Kidney (tissue), 14 donors: Measurements from ENCODE around the gene TEX19. TPM values are rescaled to one million over a fixed set of nuclear protein-coding genes. Genes with fewer than 3 reads are reported as not detected.

Experiments used
- DNase-seq, 5 donors: peaks; one replicate each; pipeline ENCODE4 v3.0.0-alpha.2; 2013 to 2020
- FAIRE-seq: peaks from 2 replicates; lab custom pipeline; 2012; peaks lifted over from hg19 to GRCh38; lab: Jason Lieb, UNC
- H3K27ac ChIP-seq, 2 donors: one replicate each; pipeline ENCODE4 v1.7.0; 2013; ENCODE audit warnings: low read depth in 2 of 2, low read length in 2 of 2, inconsistent platforms in 1 of 2
- H3K27me3 ChIP-seq: one replicate; pipeline ENCODE4 v1.7.1; 2013; ENCODE audit warnings: low read length, inconsistent platforms; ENCODE audit not compliant: control insufficient read depth, insufficient read depth
- H3K36me3 ChIP-seq, 3 donors: one replicate each; pipeline versions ENCODE4 v1.7.0 to v1.7.1; 2013; ENCODE audit warnings: low read length in 3 of 3, control low read depth in 1 of 3, inconsistent platforms in 1 of 3; ENCODE audit not compliant: insufficient read depth in 3 of 3, control insufficient read depth in 2 of 3
- H3K4me1 ChIP-seq, 3 donors: one replicate each; pipeline versions ENCODE4 v1.7.0 to v1.7.1; 2013; ENCODE audit warnings: low read length in 3 of 3, inconsistent platforms in 1 of 3, low read depth in 1 of 3; ENCODE audit not compliant: control insufficient read depth in 2 of 3, insufficient read depth in 2 of 3
- H3K4me3 ChIP-seq, 3 donors: one replicate each; pipeline versions ENCODE4 v1.7.0 to v1.8.1; 2013; ENCODE audit warnings: low read length in 3 of 3, control low read depth in 1 of 3, inconsistent platforms in 1 of 3
- H3K9ac ChIP-seq, 3 donors: one replicate each; pipeline versions ENCODE4 v1.7.0 to v1.7.1; 2013; ENCODE audit warnings: low read length in 3 of 3, control low read depth in 1 of 3, inconsistent platforms in 1 of 3
- H3K9me3 ChIP-seq, 3 donors: one replicate each; pipeline versions ENCODE4 v1.7.0 to v1.7.1; 2013; ENCODE audit warnings: low read length in 3 of 3, control low read depth in 1 of 3, inconsistent platforms in 1 of 3; ENCODE audit not compliant: control insufficient read depth in 2 of 3, insufficient read depth in 1 of 3
- CTCF ChIP-seq: IDR thresholded peaks from 3 replicates; pipeline ENCODE4 v1.5.1; 2012; ENCODE audit warnings: mild to moderate bottlenecking, moderate library complexity, borderline replicate concordance; ENCODE audit not compliant: insufficient read depth; ENCODE audit errors: extremely low read depth
- intact Hi-C: fragments of 100-400 bp; cut with DNase I; formaldehyde crosslinking; loops from one replicate; pipeline ENCODE4 v1.11.1; 2022
- polyA plus RNA-seq: library from polyadenylated mRNA; stranded (reverse); fragments of 350-450 nt; fragmentation: Illumina TruSeq; extraction: RNeasy Lipid Tissue Mini Kit (QIAGEN cat#74804); gene quantifications from one replicate; pipeline ENCODE4 v1.2.3, GENCODE V29; 2014; ENCODE audit warnings: low read depth, low replicate concordance; ENCODE audit not compliant: insufficient read depth
- total RNA-seq: library from RNA; stranded (reverse); fragmentation: NEBNext Ultra II Directional; extraction: Animal tissue kit (Norgen Biotek cat#: 25700); gene quantifications from one replicate; pipeline ENCODE4 v1.2.1, GENCODE V29; 2021
- donor health status: control.
- donor health status: control.
- donor health status: control.
- donor health status: control.
- donor health status: control.
- donor health status: DM: yes; HTN: yes; CAD: no.
- donor health status: Normal renal cell carcinoma (clear cell type).

The TEX19 gene
- total and polyA plus RNA-seq, 2 donors from 2014 or later, result not detected

GRCh38 chr17:82342361-82343079 lies 16.5 kb upstream of the TEX19 start:
- no peak for TF ChIP-seq CTCF
- Histone ChIP-seq H3K9ac (no peak overlapping the region), H3K4me1 (peaks cover 0 to 8% (median 0%) of the 10 kb centered on the region in 3 donors), H3K27ac (no peak overlapping the region), H3K9me3 (no peaks in the 10 kb centered on the region), H3K4me3 (no peak overlapping the region), H3K36me3 (no peaks in the 10 kb centered on the region), H3K27me3 (no peaks in the 10 kb centered on the region)
- intact Hi-C loops, result no loop called here
- no peak for DNase-seq
- FAIRE-seq, result no peak

DNA sequence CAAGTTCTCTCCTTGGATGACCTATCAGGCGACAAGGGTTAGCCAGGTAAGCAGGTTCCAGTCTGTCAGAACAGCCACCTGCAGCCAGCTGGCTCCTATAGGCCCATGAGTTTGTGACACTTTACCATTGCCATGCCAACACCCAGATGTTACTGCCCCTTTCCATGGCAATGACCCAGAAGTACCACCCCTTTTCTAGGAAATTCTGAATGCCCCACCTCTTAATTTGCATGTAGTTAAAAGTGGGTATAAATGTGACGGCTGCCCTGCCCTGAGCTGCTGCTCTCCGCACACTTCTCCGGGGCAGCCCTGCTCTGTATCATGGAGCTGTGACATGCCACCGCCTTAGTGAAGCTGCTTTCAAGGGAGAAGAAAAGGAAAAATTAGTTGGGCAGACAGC lies 15.5 kb upstream of the TEX19 start:
- FAIRE-seq, result no peak
- H3K27ac ChIP-seq, result no peak overlapping the region
- no peak overlapping the region for H3K9ac ChIP-seq
- intact Hi-C loops, result no loop called here
- no peaks in the 10 kb centered on the region for H3K27me3 ChIP-seq
- no peak overlapping the region for H3K4me3 ChIP-seq
- no peaks in the 10 kb centered on the region for H3K36me3 ChIP-seq
- peaks cover 0 to 8% (median 0%) of the 10 kb centered on the region in 3 donors for H3K4me1 ChIP-seq
- TF ChIP-seq CTCF, result no peak
- H3K9me3 ChIP-seq, result no peaks in the 10 kb centered on the region
- DNase-seq, result no peak

- Histone ChIP-seq H3K27me3 (no peaks in the 10 kb centered on the region), H3K36me3 (no peaks in the 10 kb centered on the region), H3K9ac (no peak overlapping the region), H3K4me3 (no peak overlapping the region), H3K27ac (no peak overlapping the region), H3K9me3 (no peaks in the 10 kb centered on the region), H3K4me1 (peaks cover 0 to 3% (median 0%) of the 10 kb centered on the region in 3 donors)
- FAIRE-seq (no peak), DNase-seq (no peak)
- no peak for TF ChIP-seq CTCF
- intact Hi-C loops, result no loop called here
Observed at GRCh38 chr17:82344175-82344907, 14.7 kb upstream of the TEX19 start.
